H9 (cell line): ENCODE data around the gene FASTKD3. TPM values are rescaled to one million over a fixed set of nuclear protein-coding genes. Genes with fewer than 3 reads are reported as not detected.

Experiments used
- DNase-seq: peaks from one replicate; pipeline ENCODE4 v3.0.0-alpha.2; 2017
- H2AFZ ChIP-seq: one replicate; pipeline ENCODE4 v1.6.1; 2013; ENCODE audit warnings: mild to moderate bottlenecking, low read length, control low read depth, moderate library complexity
- H2AK5ac ChIP-seq: 2 replicates; pipeline ENCODE4 v1.6.1; 2013; ENCODE audit warnings: low read length, control low read depth, mixed read lengths; ENCODE audit not compliant: insufficient read length
- H2BK120ac ChIP-seq: one replicate; pipeline ENCODE4 v1.6.1; 2013; ENCODE audit warnings: low read depth, mild to moderate bottlenecking, low read length, control low read depth, inconsistent platforms; ENCODE audit not compliant: poor library complexity, severe bottlenecking
- H2BK12ac ChIP-seq: 2 replicates; pipeline ENCODE4 v1.6.1; 2013; ENCODE audit warnings: low read length, control low read depth, mixed read lengths, low read depth; ENCODE audit not compliant: insufficient read length
- H2BK15ac ChIP-seq: 2 replicates; pipeline ENCODE4 v1.6.1; 2013; ENCODE audit warnings: low read depth, low read length, control low read depth
- H2BK20ac ChIP-seq: one replicate; pipeline ENCODE4 v1.6.1; 2013; ENCODE audit warnings: low read depth, mild to moderate bottlenecking, low read length, control low read depth, inconsistent platforms; ENCODE audit not compliant: poor library complexity, severe bottlenecking
- H2BK5ac ChIP-seq: 2 replicates; pipeline ENCODE4 v1.6.1; 2013; ENCODE audit warnings: low read length, control low read depth, mixed read lengths; ENCODE audit not compliant: insufficient read length
- H3K14ac ChIP-seq: 2 replicates; pipeline ENCODE4 v1.6.1; 2013; ENCODE audit warnings: low read length, control low read depth; ENCODE audit not compliant: insufficient read depth
- H3K18ac ChIP-seq: 2 replicates; pipeline ENCODE4 v1.6.1; 2013; ENCODE audit warnings: low read depth, mild to moderate bottlenecking, mixed read lengths, low read length, control low read depth; ENCODE audit not compliant: insufficient read length
- H3K23ac ChIP-seq: 2 replicates; pipeline ENCODE4 v1.6.1; 2013; ENCODE audit warnings: low read length, control low read depth, mixed read lengths, low read depth; ENCODE audit not compliant: insufficient read length
- H3K23me2 ChIP-seq: 2 replicates; pipeline ENCODE4 v1.6.1; 2013; ENCODE audit warnings: low read depth, mild to moderate bottlenecking, mixed read lengths, low read length, control low read depth; ENCODE audit not compliant: insufficient read length, poor library complexity, severe bottlenecking
- H3K27ac ChIP-seq: 2 replicates; pipeline ENCODE4 v1.5.1; 2013; ENCODE audit warnings: low read length, control low read depth, mixed read lengths, low read depth; ENCODE audit not compliant: insufficient read length
- H3K27me3 ChIP-seq: 2 replicates; pipeline ENCODE4 v1.6.1; 2013; ENCODE audit warnings: low read length, control low read depth, inconsistent platforms; ENCODE audit not compliant: insufficient read depth
- H3K4ac ChIP-seq: 2 replicates; pipeline ENCODE4 v1.6.1; 2013; ENCODE audit warnings: low read depth, mild to moderate bottlenecking, control low read depth, inconsistent platforms, low read length, moderate library complexity
- H3K4me1 ChIP-seq: 2 replicates; pipeline ENCODE4 v1.6.1; 2013; ENCODE audit warnings: low read length, control low read depth, inconsistent platforms; ENCODE audit not compliant: insufficient read depth
- H3K4me2 ChIP-seq: 2 replicates; pipeline ENCODE4 v1.6.1; 2013; ENCODE audit warnings: low read length, control low read depth, mixed read lengths; ENCODE audit not compliant: insufficient read length, insufficient read depth
- H3K56ac ChIP-seq: 2 replicates; pipeline ENCODE4 v1.6.1; 2013; ENCODE audit warnings: low read depth, mild to moderate bottlenecking, mixed read lengths, low read length, control low read depth; ENCODE audit not compliant: insufficient read length
- H3K79me1 ChIP-seq: 2 replicates; pipeline ENCODE4 v1.6.1; 2013; ENCODE audit warnings: low read depth, mild to moderate bottlenecking, moderate library complexity, low read length, control low read depth, inconsistent platforms; ENCODE audit not compliant: insufficient read depth, poor library complexity, severe bottlenecking
- H3K79me2 ChIP-seq: 2 replicates; pipeline ENCODE4 v1.6.1; 2013; ENCODE audit warnings: low read length, control low read depth, inconsistent platforms; ENCODE audit not compliant: insufficient read depth
- H3K9ac ChIP-seq: 2 replicates; pipeline ENCODE4 v1.6.1; 2013; ENCODE audit warnings: low read length, control low read depth, mixed read lengths; ENCODE audit not compliant: insufficient read length; ENCODE audit errors: extremely low read depth
- H3K9me3 ChIP-seq: one replicate; pipeline ENCODE4 v1.6.1; 2013; ENCODE audit warnings: low read depth, low read length, inconsistent platforms; ENCODE audit not compliant: control insufficient read depth
- H3T11ph ChIP-seq: one replicate; pipeline ENCODE4 v1.6.1; 2013; ENCODE audit warnings: mild to moderate bottlenecking, low read length, control low read depth, inconsistent platforms
- H4K20me1 ChIP-seq: one replicate; pipeline ENCODE4 v1.6.1; 2013; ENCODE audit not compliant: control insufficient read depth, insufficient read length, insufficient read depth
- H4K5ac ChIP-seq: 2 replicates; pipeline ENCODE4 v1.6.1; 2013; ENCODE audit warnings: low read depth, mild to moderate bottlenecking, mixed read lengths, low read length, control low read depth; ENCODE audit not compliant: insufficient read length
- H4K8ac ChIP-seq: replicated peaks from 2 replicates; pipeline ENCODE4 v1.6.1; 2013; ENCODE audit warnings: low read length, control low read depth, mixed read lengths, low read depth; ENCODE audit not compliant: insufficient read length
- H4K91ac ChIP-seq: 2 replicates; pipeline ENCODE4 v1.6.1; 2013; ENCODE audit warnings: low read depth, mild to moderate bottlenecking, moderate library complexity, mixed read lengths, low read length, control low read depth; ENCODE audit not compliant: insufficient read length
- H3K27ac Mint-ChIP-seq, 3 experiments: 2 replicates in 2 of 3; 3 replicates in 1 of 3; pipeline ENCODE4 v1.8.0; 2020 to 2021; ENCODE audit warnings: mixed read lengths in 3 of 3, mild to moderate bottlenecking in 1 of 3, moderate library complexity in 1 of 3
- H3K27me3 Mint-ChIP-seq: 2 replicates; pipeline ENCODE4 v1.8.0; 2021; ENCODE audit warnings: low read depth, mild to moderate bottlenecking, moderate library complexity, mixed read lengths
- H3K36me3 Mint-ChIP-seq, 3 experiments: 2 replicates in 2 of 3; 3 replicates in 1 of 3; pipeline ENCODE4 v1.8.0; 2020 to 2021; ENCODE audit warnings: low read depth in 3 of 3, mixed read lengths in 3 of 3; ENCODE audit not compliant: insufficient read depth in 1 of 3
- H3K4me1 Mint-ChIP-seq, 2 experiments: 2 replicates each; pipeline ENCODE4 v1.8.0; 2020; ENCODE audit warnings: mixed read lengths in 2 of 2
- H3K4me3 Mint-ChIP-seq, 2 experiments: 2 replicates in 1 of 2; 3 replicates in 1 of 2; pipeline ENCODE4 v1.8.0; 2020 to 2021; ENCODE audit warnings: mild to moderate bottlenecking in 2 of 2, mixed read lengths in 2 of 2, moderate library complexity in 1 of 2
- H3K9me3 Mint-ChIP-seq, 2 experiments: 2 replicates in 1 of 2; 3 replicates in 1 of 2; pipeline ENCODE4 v1.8.0; 2020; ENCODE audit warnings: mild to moderate bottlenecking in 2 of 2, mixed read lengths in 2 of 2, moderate library complexity in 1 of 2
- WGBS: extraction: QIAGEN DNeasy Blood & Tissue Kit; methylation state at CpG from one replicate; pipeline ENCODE4 v1.1.7; 2013; ENCODE audit warnings: missing lambda C conversion rate, low lambda C conversion rate, mixed read lengths; ENCODE audit not compliant: insufficient read length; ENCODE audit errors: extremely low coverage; 5-methylcytosine and 5-hydroxymethylcytosine counted together
- total RNA-seq: library from RNA; stranded (reverse); gene quantifications from 2 replicates; pipeline ENCODE4 v1.2.1, GENCODE V29; 2021
- TF ChIP-seq, protein P1 (sequence below): fragments of 200-600 bp; sonication (generic); conservative IDR thresholded peaks from 3 replicates; pipeline ENCODE4 v1.8.0; 2021; ENCODE audit warnings: antibody characterized with exemption, mild to moderate bottlenecking

Gene FASTKD3
- total RNA-seq, 1 experiment from 2014 or later: 15.0 TPM

DNA sequence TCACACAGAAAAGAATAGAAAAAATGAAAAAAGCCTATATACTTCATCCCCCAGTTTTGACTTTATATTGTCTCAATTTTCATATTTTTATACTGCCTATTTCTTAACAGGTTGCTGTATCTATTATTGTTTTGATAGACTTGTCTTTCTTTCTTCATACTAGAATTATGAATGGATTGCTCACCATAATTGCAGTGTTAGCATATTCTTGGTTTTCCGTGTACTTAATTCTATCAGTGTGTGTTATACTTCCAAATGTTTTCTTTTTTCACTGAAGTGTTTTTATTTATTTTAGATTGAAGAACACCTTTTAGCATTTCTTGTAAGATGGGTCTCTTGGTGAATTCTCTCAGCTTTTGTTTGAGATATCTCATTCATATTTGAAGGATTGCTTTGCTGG lies 38.8 kb upstream of the FASTKD3 start:
- Histone ChIP-seq H3K4me2 (no peak overlapping the region), H3K4ac (no peak overlapping the region), H3K27me3 (no peaks in the 10 kb centered on the region), H3K56ac (no peak overlapping the region), H3K79me2 (no peaks in the 10 kb centered on the region), H4K91ac (no peak overlapping the region), H3K9me3 (no peaks in the 10 kb centered on the region), H2AK5ac (no peak overlapping the region), H3K14ac (no peak overlapping the region), H4K8ac (no peak overlapping the region), H2BK120ac (no peak overlapping the region), H4K5ac (no peak overlapping the region), H3K18ac (no peak overlapping the region), H2AFZ (no peak overlapping the region), H3K9ac (no peak overlapping the region), H3K4me1 (no peaks in the 10 kb centered on the region), H3T11ph (no peak overlapping the region), H2BK15ac (no peak overlapping the region), H3K79me1 (no peaks in the 10 kb centered on the region), H3K27ac (no peak overlapping the region), H3K23ac (no peak overlapping the region), H2BK5ac (no peak overlapping the region), H2BK12ac (no peak overlapping the region), H4K20me1 (no peaks in the 10 kb centered on the region), H2BK20ac (no peak overlapping the region), H3K23me2 (no peaks in the 10 kb centered on the region)
- no CpG with 5 or more reads among the region's 1 CpG for WGBS
- no peak overlapping the region for H3K27ac Mint-ChIP-seq
- H3K9me3 Mint-ChIP-seq: peaks cover 24 to 29% of the 10 kb centered on the region in 2 experiments
- H3K4me3 Mint-ChIP-seq: no peak overlapping the region
- TF ChIP-seq, protein P1, sequence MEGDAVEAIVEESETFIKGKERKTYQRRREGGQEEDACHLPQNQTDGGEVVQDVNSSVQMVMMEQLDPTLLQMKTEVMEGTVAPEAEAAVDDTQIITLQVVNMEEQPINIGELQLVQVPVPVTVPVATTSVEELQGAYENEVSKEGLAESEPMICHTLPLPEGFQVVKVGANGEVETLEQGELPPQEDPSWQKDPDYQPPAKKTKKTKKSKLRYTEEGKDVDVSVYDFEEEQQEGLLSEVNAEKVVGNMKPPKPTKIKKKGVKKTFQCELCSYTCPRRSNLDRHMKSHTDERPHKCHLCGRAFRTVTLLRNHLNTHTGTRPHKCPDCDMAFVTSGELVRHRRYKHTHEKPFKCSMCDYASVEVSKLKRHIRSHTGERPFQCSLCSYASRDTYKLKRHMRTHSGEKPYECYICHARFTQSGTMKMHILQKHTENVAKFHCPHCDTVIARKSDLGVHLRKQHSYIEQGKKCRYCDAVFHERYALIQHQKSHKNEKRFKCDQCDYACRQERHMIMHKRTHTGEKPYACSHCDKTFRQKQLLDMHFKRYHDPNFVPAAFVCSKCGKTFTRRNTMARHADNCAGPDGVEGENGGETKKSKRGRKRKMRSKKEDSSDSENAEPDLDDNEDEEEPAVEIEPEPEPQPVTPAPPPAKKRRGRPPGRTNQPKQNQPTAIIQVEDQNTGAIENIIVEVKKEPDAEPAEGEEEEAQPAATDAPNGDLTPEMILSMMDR: no peak
- peaks cover 40 to 56% (median 47%) of the 10 kb centered on the region in 3 experiments for H3K36me3 Mint-ChIP-seq
- H3K4me1 Mint-ChIP-seq: peaks cover 0 to 5% of the 10 kb centered on the region in 2 experiments; a peak in 2 of 4 replicates
- H3K27me3 Mint-ChIP-seq: no peaks in the 10 kb centered on the region
- no peak for DNase-seq
